ENCODE data around the gene PIP4K2A. TPM values are rescaled to one million over a fixed set of nuclear protein-coding genes. Genes with fewer than 3 reads are reported as not detected.
A peak's percentile ranks its signal among the peaks of the same experiment; 100 is the strongest.
"Not testable (repeated sequence)": the region's sequence is repeated elsewhere in the genome, so short reads cannot be mapped to it uniquely, and the experiment has no call there.

The PIP4K2A gene
- total and polyA plus RNA-seq, 2 experiments from 2014 or later: 39.9 to 40.1 TPM

DNA sequence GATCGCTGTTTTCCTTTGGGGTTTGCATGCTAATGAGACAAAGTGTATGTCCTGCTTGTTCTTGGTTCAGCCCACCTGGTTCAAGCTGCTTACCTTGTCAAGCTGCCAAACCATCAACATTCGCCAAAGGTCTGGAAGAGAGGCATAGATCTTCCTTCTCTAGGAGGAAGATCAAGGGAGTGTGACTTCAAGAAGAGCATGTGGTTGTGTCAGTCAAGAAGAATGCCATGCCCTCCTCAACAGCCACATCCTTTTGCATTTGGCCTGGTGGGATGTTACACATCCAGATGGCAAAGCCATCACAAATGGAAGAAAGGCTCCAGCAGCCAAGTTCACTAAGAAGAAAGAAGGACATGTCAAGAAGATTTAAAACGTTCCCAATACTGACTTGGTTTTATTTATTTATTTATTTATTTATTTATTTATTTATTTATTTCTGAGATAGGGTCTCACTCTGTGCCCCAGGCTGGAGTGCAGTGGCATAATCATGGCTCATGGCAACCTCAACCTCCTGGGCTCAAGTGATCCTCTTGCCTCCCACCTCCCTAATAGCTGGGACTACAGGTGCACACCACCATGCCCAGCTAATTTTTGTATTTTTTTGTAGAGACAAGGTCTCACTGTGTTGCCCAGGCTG, 5.1 kb upstream of the PIP4K2A start:
- Histone ChIP-seq H3F3A (replicated peaks; ENCODE audit: low read depth) (no peaks in the 10 kb centered on the region), H3K4me1 (ENCODE audit: insufficient read depth) (no peaks in the 10 kb centered on the region; the same call in 1 of the 2 replicates), H4K20me1 (replicated peaks; ENCODE audit: insufficient read depth) (no peaks in the 10 kb centered on the region), H2AFZ (no peak overlapping the region), H3K36me3 (ENCODE audit: insufficient read depth) (no peaks in the 10 kb centered on the region), H3K9me2 (ENCODE audit: insufficient read depth) (no peaks in the 10 kb centered on the region), H3K79me2 (replicated peaks; ENCODE audit: insufficient read depth) (no peaks in the 10 kb centered on the region), H3K27me3 (ENCODE audit: insufficient read depth) (peaks cover 11% of the 10 kb centered on the region), H3K4me2 (no peak overlapping the region), H3K27ac (ENCODE audit: low read depth) (no peak overlapping the region), H3K4me3 (no peak overlapping the region)
- DNase-seq (ENCODE audit: low spot score): no peak
- peaks cover 12% of the 10 kb centered on the region for H3K27me3 Mint-ChIP-seq (ENCODE audit: insufficient read depth, low read depth, poor library complexity)
- H3K36me3 Mint-ChIP-seq (ENCODE audit: low read depth): no peaks in the 10 kb centered on the region; the same call in 2 of the 3 replicates
- H3K27ac Mint-ChIP-seq: no peak overlapping the region
- TF ChIP-seq, protein P1, sequence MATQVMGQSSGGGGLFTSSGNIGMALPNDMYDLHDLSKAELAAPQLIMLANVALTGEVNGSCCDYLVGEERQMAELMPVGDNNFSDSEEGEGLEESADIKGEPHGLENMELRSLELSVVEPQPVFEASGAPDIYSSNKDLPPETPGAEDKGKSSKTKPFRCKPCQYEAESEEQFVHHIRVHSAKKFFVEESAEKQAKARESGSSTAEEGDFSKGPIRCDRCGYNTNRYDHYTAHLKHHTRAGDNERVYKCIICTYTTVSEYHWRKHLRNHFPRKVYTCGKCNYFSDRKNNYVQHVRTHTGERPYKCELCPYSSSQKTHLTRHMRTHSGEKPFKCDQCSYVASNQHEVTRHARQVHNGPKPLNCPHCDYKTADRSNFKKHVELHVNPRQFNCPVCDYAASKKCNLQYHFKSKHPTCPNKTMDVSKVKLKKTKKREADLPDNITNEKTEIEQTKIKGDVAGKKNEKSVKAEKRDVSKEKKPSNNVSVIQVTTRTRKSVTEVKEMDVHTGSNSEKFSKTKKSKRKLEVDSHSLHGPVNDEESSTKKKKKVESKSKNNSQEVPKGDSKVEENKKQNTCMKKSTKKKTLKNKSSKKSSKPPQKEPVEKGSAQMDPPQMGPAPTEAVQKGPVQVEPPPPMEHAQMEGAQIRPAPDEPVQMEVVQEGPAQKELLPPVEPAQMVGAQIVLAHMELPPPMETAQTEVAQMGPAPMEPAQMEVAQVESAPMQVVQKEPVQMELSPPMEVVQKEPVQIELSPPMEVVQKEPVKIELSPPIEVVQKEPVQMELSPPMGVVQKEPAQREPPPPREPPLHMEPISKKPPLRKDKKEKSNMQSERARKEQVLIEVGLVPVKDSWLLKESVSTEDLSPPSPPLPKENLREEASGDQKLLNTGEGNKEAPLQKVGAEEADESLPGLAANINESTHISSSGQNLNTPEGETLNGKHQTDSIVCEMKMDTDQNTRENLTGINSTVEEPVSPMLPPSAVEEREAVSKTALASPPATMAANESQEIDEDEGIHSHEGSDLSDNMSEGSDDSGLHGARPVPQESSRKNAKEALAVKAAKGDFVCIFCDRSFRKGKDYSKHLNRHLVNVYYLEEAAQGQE (IDR thresholded peaks at IDR 0.05; ENCODE audit: unreplicated experiment): no peak
- TF ChIP-seq POLR2AphosphoS5 (IDR thresholded peaks at IDR 0.05; ENCODE audit: low read depth) (no peak), STAT1 (IDR thresholded peaks at IDR 0.05; ENCODE audit: unreplicated experiment) (no peak), ZNF331 (CRISPR knock-in tag; IDR thresholded peaks at IDR 0.05; ENCODE audit: low read depth) (no peak)
- TF ChIP-seq, protein P2, sequence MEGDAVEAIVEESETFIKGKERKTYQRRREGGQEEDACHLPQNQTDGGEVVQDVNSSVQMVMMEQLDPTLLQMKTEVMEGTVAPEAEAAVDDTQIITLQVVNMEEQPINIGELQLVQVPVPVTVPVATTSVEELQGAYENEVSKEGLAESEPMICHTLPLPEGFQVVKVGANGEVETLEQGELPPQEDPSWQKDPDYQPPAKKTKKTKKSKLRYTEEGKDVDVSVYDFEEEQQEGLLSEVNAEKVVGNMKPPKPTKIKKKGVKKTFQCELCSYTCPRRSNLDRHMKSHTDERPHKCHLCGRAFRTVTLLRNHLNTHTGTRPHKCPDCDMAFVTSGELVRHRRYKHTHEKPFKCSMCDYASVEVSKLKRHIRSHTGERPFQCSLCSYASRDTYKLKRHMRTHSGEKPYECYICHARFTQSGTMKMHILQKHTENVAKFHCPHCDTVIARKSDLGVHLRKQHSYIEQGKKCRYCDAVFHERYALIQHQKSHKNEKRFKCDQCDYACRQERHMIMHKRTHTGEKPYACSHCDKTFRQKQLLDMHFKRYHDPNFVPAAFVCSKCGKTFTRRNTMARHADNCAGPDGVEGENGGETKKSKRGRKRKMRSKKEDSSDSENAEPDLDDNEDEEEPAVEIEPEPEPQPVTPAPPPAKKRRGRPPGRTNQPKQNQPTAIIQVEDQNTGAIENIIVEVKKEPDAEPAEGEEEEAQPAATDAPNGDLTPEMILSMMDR (conservative IDR thresholded peaks at IDR 0.05; ENCODE audit: low read depth in 2 of 2): no peak
- no peak overlapping the region for H3K4me3 Mint-ChIP-seq
- H3K9me3 Mint-ChIP-seq: no peaks in the 10 kb centered on the region
- no peak for ATAC-seq
- peaks cover 14% of the 10 kb centered on the region for H3K4me1 Mint-ChIP-seq

DNA sequence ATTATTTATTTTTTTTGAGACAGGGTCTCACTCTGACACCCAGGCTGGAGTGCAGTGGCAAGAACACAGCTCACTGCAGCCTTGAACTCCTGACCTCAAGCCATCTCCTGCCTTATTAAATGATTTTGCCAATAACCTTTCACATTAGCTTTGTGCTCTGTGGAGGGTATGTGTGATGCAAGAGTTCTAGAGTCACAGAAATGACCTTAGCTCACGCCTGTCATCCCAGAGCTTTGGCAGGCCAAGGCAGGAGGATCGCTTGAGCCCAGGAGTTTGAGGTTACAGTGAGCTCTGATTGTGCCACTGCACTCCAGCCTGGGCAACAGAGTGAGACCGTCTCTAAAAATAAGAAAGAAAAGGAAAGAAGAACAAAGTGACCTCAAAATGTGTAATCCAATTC, 4.3 kb upstream of the PIP4K2A start:
- H2AFZ ChIP-seq: 0 out of 2 replicates have a peak overlapping the region, but pooled peaks have one; percentile 32
- H3K36me3 Mint-ChIP-seq (ENCODE audit: low read depth); H3K79me2 ChIP-seq (replicated peaks; ENCODE audit: insufficient read depth); H3K4me3 ChIP-seq; H3K4me1 ChIP-seq (ENCODE audit: insufficient read depth); H3K27ac ChIP-seq (ENCODE audit: low read depth); H3K27ac Mint-ChIP-seq; DNase-seq (ENCODE audit: low spot score); H3K9me3 Mint-ChIP-seq; H3K9me2 ChIP-seq (ENCODE audit: insufficient read depth); H3K4me2 ChIP-seq; H4K20me1 ChIP-seq (replicated peaks; ENCODE audit: insufficient read depth); H3K36me3 ChIP-seq (ENCODE audit: insufficient read depth); ATAC-seq; H3F3A ChIP-seq (replicated peaks; ENCODE audit: low read depth); H3K4me3 Mint-ChIP-seq: not testable (repeated sequence)
- peaks cover 14% of the 10 kb centered on the region for H3K4me1 Mint-ChIP-seq
- H3K27me3 ChIP-seq (ENCODE audit: insufficient read depth): peaks cover 11% of the 10 kb centered on the region
- peaks cover 12% of the 10 kb centered on the region for H3K27me3 Mint-ChIP-seq (ENCODE audit: insufficient read depth, low read depth, poor library complexity)
